GM12864 (cell line): ENCODE data around the gene TSEN2.
A peak's percentile ranks its signal among the peaks of the same experiment; 100 is the strongest.

Source experiments
- DNase-seq: peaks from one replicate; pipeline ENCODE4 v3.0.0-alpha.2; 2011; ENCODE audit warnings: low read depth
- H3K4me3 ChIP-seq: 2 replicates; pipeline ENCODE4 v1.5.1; 2011; ENCODE audit warnings: mild to moderate bottlenecking, low read depth, low read length, control low read depth
- CTCF ChIP-seq: IDR thresholded peaks from 2 replicates; pipeline ENCODE4 v1.5.1; 2011; ENCODE audit warnings: low read depth, mild to moderate bottlenecking, moderate library complexity, low read length, control low read depth, inconsistent platforms; ENCODE audit errors: missing control alignments

The TSEN2 gene

GRCh38 chr3:12549971-12550760 lies 65.9 kb downstream of the TSEN2 start:
- H3K4me3 ChIP-seq, result no peak overlapping the region
- DNase-seq, result no peak
- TF ChIP-seq CTCF, result no peak

DNA sequence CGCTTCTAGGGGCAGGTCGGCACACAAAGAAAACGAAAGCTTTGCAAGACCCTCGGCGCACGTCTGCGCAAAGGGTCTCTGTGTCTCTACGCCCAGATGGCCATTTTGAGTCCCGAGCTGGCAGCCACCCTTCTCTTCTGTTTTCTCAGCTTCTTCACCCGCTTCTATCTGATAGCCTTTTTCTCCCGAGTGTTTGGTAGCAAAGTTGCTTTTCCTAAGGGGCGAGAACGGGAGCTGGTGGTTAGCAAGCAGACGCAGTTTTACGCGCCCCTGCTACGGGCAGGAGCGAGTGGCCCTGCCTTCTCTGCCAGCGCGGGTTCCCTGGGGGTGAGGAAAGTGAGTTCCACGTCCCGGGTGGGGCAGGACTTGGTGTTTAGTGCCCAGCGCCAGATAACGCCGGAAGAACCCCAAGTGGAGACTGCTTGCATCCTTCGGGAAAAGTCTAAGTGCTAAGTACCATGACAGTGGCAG lies 69.7 kb downstream of the TSEN2 start:
- DNase-seq, result no peak
- H3K4me3 ChIP-seq, result peak overlapping the region; percentile 56
- TF ChIP-seq CTCF, result no peak

GRCh38 chr3:12556314-12556689 lies 72.0 kb downstream of the TSEN2 start:
- TF ChIP-seq CTCF, result no peak
- no peak for DNase-seq
- peak overlapping the region; percentile 97 for H3K4me3 ChIP-seq

DNA sequence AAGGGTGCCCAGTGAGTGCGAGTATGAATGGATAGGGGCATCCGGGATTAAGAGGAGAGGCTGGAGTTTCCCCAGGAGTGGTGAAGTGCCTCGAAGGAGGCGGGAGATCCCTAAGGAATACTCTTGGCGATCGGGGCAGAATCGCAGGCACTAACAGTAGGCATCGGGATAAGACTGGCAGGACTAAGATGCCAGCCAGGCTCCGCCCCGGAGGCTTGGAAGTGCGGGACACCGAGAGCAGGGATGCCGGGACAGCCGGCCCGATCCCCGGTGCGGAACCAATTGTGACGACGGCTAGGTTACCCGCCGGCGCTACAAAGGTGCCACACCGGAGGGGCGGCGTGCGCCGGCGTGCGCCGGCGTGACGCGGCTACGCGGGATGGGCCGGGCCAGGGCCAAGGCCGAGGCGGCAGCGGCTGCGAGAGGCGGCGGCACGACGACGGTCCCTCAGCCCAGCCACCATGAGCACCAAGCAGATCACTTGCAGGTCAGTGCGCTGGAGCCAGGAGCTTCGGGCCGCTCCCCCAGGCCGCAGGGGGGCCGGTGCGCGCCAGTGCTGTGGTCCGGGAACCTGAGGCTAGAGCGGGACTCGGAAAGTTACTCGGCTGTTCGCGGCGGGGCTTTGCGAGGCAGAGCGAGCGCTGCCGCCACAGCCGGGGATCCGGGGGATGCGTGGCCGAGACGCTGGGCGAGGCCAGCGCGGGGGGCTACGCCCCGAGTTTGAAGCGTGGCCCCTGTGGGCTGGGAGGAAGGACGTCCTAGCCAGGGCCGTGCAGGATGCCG lies 72.6 kb downstream of the TSEN2 start, which contains the start of gene MKRN2:
Gene MKRN2 (plus strand): TSS at position 398 of the 783 bp plus-strand sequence. CDS start 64 bp downstream, at position 462.
- DNase-seq, result peak; percentile 54
- peak within 1 kb of the TSS; percentile 97 for H3K4me3 ChIP-seq
- no peak for TF ChIP-seq CTCF

- no peak for TF ChIP-seq CTCF
- DNase-seq, result no peak
- H3K4me3 ChIP-seq, result peak overlapping the region; percentile 97
Measured at GRCh38 chr3:12557473-12558100, 73.3 kb downstream of the TSEN2 start.

DNA sequence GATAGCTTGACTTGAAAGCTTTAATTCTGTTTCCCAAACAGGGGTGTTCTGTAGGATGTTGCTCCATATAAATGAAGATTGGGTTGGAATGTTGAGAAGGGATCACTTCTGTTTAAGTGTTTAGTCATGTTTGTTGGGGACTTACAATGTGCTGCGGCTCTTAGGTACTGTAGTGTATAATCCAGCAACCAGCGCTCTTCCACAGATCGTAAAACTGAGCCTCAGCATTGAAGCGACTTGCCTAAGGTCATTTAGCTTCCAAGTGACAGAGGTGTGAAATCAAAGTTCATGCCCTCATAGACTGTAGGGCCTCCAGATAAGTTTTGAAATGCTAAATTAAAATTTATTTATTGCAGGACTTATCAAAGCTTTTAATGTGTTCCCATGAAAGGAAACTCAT lies 74.4 kb downstream of the TSEN2 start:
- no peak overlapping the region; the same call in 1 of the 2 replicates for H3K4me3 ChIP-seq
- DNase-seq, result no peak
- TF ChIP-seq CTCF, result no peak
